Chondrocyte (in vitro differentiated cells): ENCODE measurements around the gene CAP1. TPM values are rescaled to one million over a fixed set of nuclear protein-coding genes. Genes with fewer than 3 reads are reported as not detected.
"Not testable (repeated sequence)": the region's sequence is repeated elsewhere in the genome, so short reads cannot be mapped to it uniquely, and the experiment has no call there.

Source experiments
- DNase-seq: peaks from one replicate; pipeline ENCODE4 v3.0.0; 2021; ENCODE audit warnings: mixed read lengths, low spot score
- H3K27ac Mint-ChIP-seq: one replicate; pipeline ENCODE4 v1.8.0; 2021; ENCODE audit warnings: mild to moderate bottlenecking, moderate library complexity, mixed read lengths; ENCODE audit not compliant: unreplicated experiment
- H3K27me3 Mint-ChIP-seq: 2 replicates; pipeline ENCODE4 v1.8.0; 2021; ENCODE audit warnings: low read depth, mixed read lengths
- H3K36me3 Mint-ChIP-seq: 2 replicates; pipeline ENCODE4 v1.8.0; 2021; ENCODE audit warnings: low read depth, mixed read lengths
- H3K4me1 Mint-ChIP-seq: 2 replicates; pipeline ENCODE4 v1.8.0; 2021; ENCODE audit warnings: low read depth, mild to moderate bottlenecking, mixed read lengths
- H3K4me3 Mint-ChIP-seq: one replicate; pipeline ENCODE4 v1.8.0; 2021; ENCODE audit warnings: mild to moderate bottlenecking, moderate library complexity, mixed read lengths; ENCODE audit not compliant: unreplicated experiment
- H3K9me3 Mint-ChIP-seq: 2 replicates; pipeline ENCODE4 v1.8.0; 2021; ENCODE audit warnings: low read depth, mixed read lengths
- total RNA-seq: library from RNA; stranded (reverse); gene quantifications from 3 replicates; pipeline ENCODE4 v1.2.1, GENCODE V29; 2021
- TF ChIP-seq, protein P1 (sequence below): fragments of 200-600 bp; sonication (generic); IDR thresholded peaks from 2 replicates; pipeline ENCODE4 v1.5.0; 2021; ENCODE audit warnings: antibody characterized with exemption, mild to moderate bottlenecking, moderate library complexity

CAP1 gene
- total RNA-seq, 1 donor from 2014 or later: 576 TPM

- no peaks in the 10 kb centered on the region for H3K27me3 Mint-ChIP-seq
- peaks cover 43% of the 10 kb centered on the region for H3K4me1 Mint-ChIP-seq
- DNase-seq: no peak
- H3K4me3 Mint-ChIP-seq: no peak overlapping the region
- no peaks in the 10 kb centered on the region for H3K36me3 Mint-ChIP-seq
- H3K27ac Mint-ChIP-seq: no peak overlapping the region
- H3K9me3 Mint-ChIP-seq: no peaks in the 10 kb centered on the region
- TF ChIP-seq, protein P1, sequence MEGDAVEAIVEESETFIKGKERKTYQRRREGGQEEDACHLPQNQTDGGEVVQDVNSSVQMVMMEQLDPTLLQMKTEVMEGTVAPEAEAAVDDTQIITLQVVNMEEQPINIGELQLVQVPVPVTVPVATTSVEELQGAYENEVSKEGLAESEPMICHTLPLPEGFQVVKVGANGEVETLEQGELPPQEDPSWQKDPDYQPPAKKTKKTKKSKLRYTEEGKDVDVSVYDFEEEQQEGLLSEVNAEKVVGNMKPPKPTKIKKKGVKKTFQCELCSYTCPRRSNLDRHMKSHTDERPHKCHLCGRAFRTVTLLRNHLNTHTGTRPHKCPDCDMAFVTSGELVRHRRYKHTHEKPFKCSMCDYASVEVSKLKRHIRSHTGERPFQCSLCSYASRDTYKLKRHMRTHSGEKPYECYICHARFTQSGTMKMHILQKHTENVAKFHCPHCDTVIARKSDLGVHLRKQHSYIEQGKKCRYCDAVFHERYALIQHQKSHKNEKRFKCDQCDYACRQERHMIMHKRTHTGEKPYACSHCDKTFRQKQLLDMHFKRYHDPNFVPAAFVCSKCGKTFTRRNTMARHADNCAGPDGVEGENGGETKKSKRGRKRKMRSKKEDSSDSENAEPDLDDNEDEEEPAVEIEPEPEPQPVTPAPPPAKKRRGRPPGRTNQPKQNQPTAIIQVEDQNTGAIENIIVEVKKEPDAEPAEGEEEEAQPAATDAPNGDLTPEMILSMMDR: no peak
Observed at GRCh38 chr1:40034869-40035268, 5.7 kb upstream of the CAP1 start.

DNA sequence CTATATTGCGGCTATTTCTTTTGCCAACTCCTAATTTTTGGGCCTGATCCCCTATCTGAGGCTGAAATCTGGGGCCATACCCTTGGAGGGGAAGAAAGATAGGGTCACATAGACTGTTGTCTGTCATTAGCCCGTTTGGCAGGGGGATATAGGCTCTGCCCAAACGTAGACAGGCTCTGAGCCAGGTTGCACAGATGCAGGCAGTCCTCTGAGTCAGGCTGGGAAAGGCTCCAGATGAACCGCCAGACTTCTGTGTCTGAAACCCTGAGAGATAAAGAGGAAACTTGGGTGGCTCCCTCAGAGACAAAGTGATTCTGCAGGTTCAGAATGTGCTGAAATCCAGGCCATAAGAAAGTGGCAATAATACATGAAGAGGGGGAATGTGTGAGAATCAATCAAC, 4.0 kb upstream of the CAP1 start:
- H3K27ac Mint-ChIP-seq: peak overlapping the region; percentile 34
- no peaks in the 10 kb centered on the region for H3K9me3 Mint-ChIP-seq
- H3K36me3 Mint-ChIP-seq: peaks cover 1% of the 10 kb centered on the region
- no peaks in the 10 kb centered on the region for H3K27me3 Mint-ChIP-seq
- no peak overlapping the region for H3K4me3 Mint-ChIP-seq
- peaks cover 40% of the 10 kb centered on the region for H3K4me1 Mint-ChIP-seq
- no peak for DNase-seq
- TF ChIP-seq, protein P1: no peak

DNA sequence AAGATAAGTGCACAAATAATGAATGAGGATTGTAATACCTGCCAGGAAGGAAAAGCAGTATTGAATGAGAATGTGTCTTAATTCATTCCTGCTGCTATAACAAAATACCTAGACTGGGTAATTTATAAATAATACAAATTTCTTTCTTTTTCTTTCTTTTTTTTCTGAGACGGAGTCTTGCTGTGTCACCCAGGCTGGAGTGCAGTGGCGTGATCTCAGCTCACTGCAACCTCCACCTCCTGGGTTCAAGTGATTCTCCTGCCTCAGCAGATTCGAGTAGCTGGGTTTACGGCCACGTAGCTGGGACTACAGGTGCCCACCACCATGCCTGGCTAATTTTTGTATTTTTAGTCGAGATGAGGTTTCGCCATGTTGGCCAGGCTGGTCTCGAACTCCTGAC, 3.3 kb upstream of the CAP1 start:
- not testable (repeated sequence) for H3K4me3 Mint-ChIP-seq, H3K27me3 Mint-ChIP-seq, H3K36me3 Mint-ChIP-seq, H3K9me3 Mint-ChIP-seq, DNase-seq
- Mint-ChIP-seq H3K27ac (peak overlapping the region; percentile 34), H3K4me1 (peaks cover 45% of the 10 kb centered on the region)

DNA sequence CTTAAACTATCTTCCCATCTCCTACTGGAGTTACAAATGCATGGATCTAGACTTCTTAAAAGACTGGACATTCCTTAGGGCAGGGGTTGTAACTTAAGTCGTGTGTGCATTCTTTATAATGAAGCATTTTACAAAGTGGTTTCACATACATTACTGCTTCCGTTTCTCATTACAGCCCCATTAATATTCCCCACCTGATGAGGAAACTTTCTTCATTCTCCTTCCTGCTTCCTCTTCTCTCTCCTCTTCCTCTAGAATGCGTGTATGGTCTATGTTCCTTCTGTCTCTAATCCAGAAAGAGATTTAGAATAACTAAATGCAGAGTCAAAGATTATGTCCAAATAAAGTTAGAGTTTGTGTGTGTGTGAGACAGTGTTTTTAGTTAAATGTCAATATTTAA, 1.8 kb upstream of the CAP1 start:
- no peak overlapping the region for H3K4me3 Mint-ChIP-seq
- no peak for DNase-seq
- no peaks in the 10 kb centered on the region for H3K27me3 Mint-ChIP-seq
- peaks cover 11% of the 10 kb centered on the region for H3K36me3 Mint-ChIP-seq
- peak overlapping the region; percentile 99 for H3K27ac Mint-ChIP-seq
- H3K4me1 Mint-ChIP-seq: peaks cover 55% of the 10 kb centered on the region
- no peaks in the 10 kb centered on the region for H3K9me3 Mint-ChIP-seq
- TF ChIP-seq, protein P1: no peak

- H3K4me1 Mint-ChIP-seq: peaks cover 61% of the 10 kb centered on the region
- no peaks in the 10 kb centered on the region for H3K9me3 Mint-ChIP-seq
- DNase-seq: no peak
- TF ChIP-seq, protein P1: peak; percentile 64
- H3K36me3 Mint-ChIP-seq: peaks cover 11% of the 10 kb centered on the region
- H3K27me3 Mint-ChIP-seq: no peaks in the 10 kb centered on the region
- peak overlapping the region; percentile 99 for H3K27ac Mint-ChIP-seq
- peak overlapping the region; percentile 98 for H3K4me3 Mint-ChIP-seq
Observed at GRCh38 chr1:40039245-40039756, 1.2 kb upstream of the CAP1 start.

GRCh38 chr1:40039757-40040510, 595 bp upstream of the CAP1 start:
- TF ChIP-seq, protein P1: no peak
- Mint-ChIP-seq H3K36me3 (peaks cover 11% of the 10 kb centered on the region), H3K4me3 (peak overlapping the region; percentile 98), H3K9me3 (no peaks in the 10 kb centered on the region), H3K27ac (peak overlapping the region; percentile 99), H3K4me1 (peaks cover 66% of the 10 kb centered on the region), H3K27me3 (no peaks in the 10 kb centered on the region)
- peak; percentile 94 for DNase-seq
